H1 (cell line): ENCODE data around the gene PRICKLE1. TPM values are rescaled to one million over a fixed set of nuclear protein-coding genes. Genes with fewer than 3 reads are reported as not detected.

ENCODE experiments used
- CREB1 ChIP-seq: IDR thresholded peaks from 2 replicates; pipeline ENCODE4 v1.6.1; 2012; ENCODE audit warnings: inconsistent platforms
- CTBP2 ChIP-seq: IDR thresholded peaks from 2 replicates; pipeline ENCODE4 v1.7.0; 2011; ENCODE audit warnings: borderline replicate concordance, mild to moderate bottlenecking, moderate library complexity, mixed read lengths, low read length; ENCODE audit not compliant: insufficient read depth, insufficient read length
- EZH2 ChIP-seq: fragments of 200-600 bp; sonication (generic); IDR thresholded peaks from 2 replicates; pipeline ENCODE4 v1.7.1; 2012; ENCODE audit warnings: low read depth, mild to moderate bottlenecking, moderate library complexity, low read length, inconsistent platforms; ENCODE audit not compliant: severe bottlenecking
- SP4 ChIP-seq: IDR thresholded peaks from 2 replicates; pipeline ENCODE4 v1.6.1; 2012; ENCODE audit warnings: low read length, inconsistent platforms
- TBP ChIP-seq: IDR thresholded peaks from 2 replicates; pipeline ENCODE4 v1.6.1; 2011; ENCODE audit warnings: low read depth, low read length, improper control_type of control experiment
- polyA plus RNA-seq, 7 experiments: library from polyadenylated mRNA; depleted of rRNA in 3 of 7; stranded (reverse) in 5 of 7; unstranded in 2 of 7; fragments of >200 nt in 5 of 7; fragments of 200-250 nt in 2 of 7; gene quantifications; 1 replicate in 5 of 7; 2 replicates in 1 of 7; 4 replicates in 1 of 7; pipeline versions ENCODE4 v1.2.1 to v1.2.3, GENCODE V29; 2011 to 2013; ENCODE audit warnings: missing spikeins in 2 of 7, mixed read lengths in 2 of 7
- total RNA-seq: library from RNA; stranded (reverse); fragmentation: NEBNext Ultra II Directional; extraction: Animal tissue kit (Norgen Biotek cat#: 25700); gene quantifications from 2 replicates; pipeline ENCODE4 v1.2.1, GENCODE V29; 2021

The PRICKLE1 gene
- total and polyA plus RNA-seq, 2 of the 8 experiments (the other 6 are each of a cell fraction or from before 2014, with no cell fraction given), result 14.0 to 22.4 TPM

- TF ChIP-seq CTBP2 (no peak), SP4 (no peak), TBP (no peak), CREB1 (no peak), EZH2 (no peak)
- TF ChIP-seq, all 59 proteins: peak for 0
Observed at GRCh38 chr12:42473130-42473529, 116.4 kb downstream of the PRICKLE1 start (continued).
